Measurements from ENCODE around the gene KRT17. TPM values are rescaled to one million over a fixed set of nuclear protein-coding genes. Genes with fewer than 3 reads are reported as not detected.

Gene KRT17
- total and polyA plus RNA-seq, 9 of the 15 experiments (the other 6 are each of a cell fraction or from before 2014, with no cell fraction given), result 0.23 to 0.25 TPM; not detected in 7

GRCh38 chr17:41665566-41666236, 41.3 kb upstream of the KRT17 start (continued):
- TF ChIP-seq ZNF316 (IDR thresholded peaks at IDR 0.05) (no peak), KDM5B (IDR thresholded peaks at IDR 0.05; ENCODE audit: insufficient replicate concordance, low read depth, low read length) (no peak), SAP30 (IDR thresholded peaks at IDR 0.05; ENCODE audit: borderline replicate concordance, insufficient read depth, low read depth, low read length, poor library complexity, severe bottlenecking) (no peak), TFAM (CRISPR knock-in tag; conservative IDR thresholded peaks at IDR 0.05) (no peak), KDM1A (IDR thresholded peaks at IDR 0.05) (0 out of 4 replicates have a peak, but pooled peaks of 1 of the 2 experiments have one; percentile 6), TFAP4 (CRISPR knock-in tag; IDR thresholded peaks at IDR 0.05; ENCODE audit: borderline replicate concordance) (peak; percentile 68; the same call in 1 of the 2 replicates), NEUROD1 (IDR thresholded peaks at IDR 0.05; ENCODE audit: borderline replicate concordance, low read depth, low read length, partially characterized antibody) (peak; percentile 17), SMARCA4 (IDR thresholded peaks at IDR 0.05) (no peak), C11orf30 (IDR thresholded peaks at IDR 0.05; ENCODE audit: low read depth) (no peak), ZNF124 (CRISPR knock-in tag; IDR thresholded peaks at IDR 0.05) (no peak), U2AF1 (optimal IDR thresholded peaks at IDR 0.05; ENCODE audit: low read depth, low read length) (no peak), CUX1 (CRISPR knock-in tag; IDR thresholded peaks at IDR 0.05) (no peak), MNT (conservative IDR thresholded peaks at IDR 0.05) (peak; percentile 49 to 74; a peak in 3 of 4 replicates), ZNF830 (CRISPR knock-in tag; IDR thresholded peaks at IDR 0.05) (no peak), DACH1 (IDR thresholded peaks at IDR 0.05; ENCODE audit: partially characterized antibody) (no peak), MCM2 (IDR thresholded peaks at IDR 0.05; ENCODE audit: low read depth) (no peak), IRF9 (tag; IDR thresholded peaks at IDR 0.05) (no peak), BRD9 (IDR thresholded peaks at IDR 0.05; ENCODE audit: low read depth, partially characterized antibody) (no peak), TCF7L2 (IDR thresholded peaks at IDR 0.05; ENCODE audit: low read depth, low read length) (no peak)
